CD14-positive monocyte (primary cell): Measurements from ENCODE around the gene JAML. TPM values are rescaled to one million over a fixed set of nuclear protein-coding genes. Genes with fewer than 3 reads are reported as not detected.
A peak's percentile ranks its signal among the peaks of the same experiment; 100 is the strongest.

Experiments used
- DNase-seq, 3 donors: peaks; one replicate each; pipeline ENCODE4 v3.0.0-alpha.2; 2011 to 2022
- H2AFZ ChIP-seq: 2 replicates; pipeline ENCODE4 v1.6.0; 2012; ENCODE audit warnings: mild to moderate bottlenecking, low read depth, low read length, inconsistent platforms; ENCODE audit not compliant: insufficient read depth, poor library complexity, severe bottlenecking
- H3K27ac ChIP-seq, 2 donors: 1 replicate in 1 of 2; 2 replicates in 1 of 2; pipeline ENCODE4 v1.5.1; 2012 to 2013; ENCODE audit warnings: low read length in 2 of 2, control low read depth in 1 of 2, inconsistent platforms in 1 of 2, low read depth in 1 of 2, mild to moderate bottlenecking in 1 of 2
- H3K27me3 ChIP-seq, 2 donors: one replicate each; pipeline versions ENCODE4 v1.6.0 to v1.6.1; 2011 to 2013; ENCODE audit warnings: low read length in 2 of 2; ENCODE audit not compliant: control insufficient read depth in 2 of 2, insufficient read depth in 2 of 2
- H3K36me3 ChIP-seq, 2 donors: replicated peaks in 1 of 2; 1 replicate in 1 of 2; 2 replicates in 1 of 2; pipeline versions ENCODE4 v1.5.1 to v1.6.1; 2012 to 2013; ENCODE audit warnings: low read length in 2 of 2, control low read depth in 1 of 2, inconsistent platforms in 1 of 2, mild to moderate bottlenecking in 1 of 2; ENCODE audit not compliant: insufficient read depth in 2 of 2, control insufficient read depth in 1 of 2
- H3K4me1 ChIP-seq, 2 donors: 1 replicate in 1 of 2; 2 replicates in 1 of 2; pipeline versions ENCODE4 v1.5.1 to v1.6.1; 2012 to 2013; ENCODE audit warnings: low read length in 2 of 2, control low read depth in 1 of 2, inconsistent platforms in 1 of 2, mild to moderate bottlenecking in 1 of 2, moderate library complexity in 1 of 2; ENCODE audit not compliant: insufficient read depth in 2 of 2, control insufficient read depth in 1 of 2
- H3K4me2 ChIP-seq: replicated peaks from 2 replicates; pipeline ENCODE3; 2012; ENCODE audit warnings: low read length, moderate library complexity, mild to moderate bottlenecking; ENCODE audit not compliant: poor library complexity, severe bottlenecking; ENCODE audit errors: extremely low read depth
- H3K4me3 ChIP-seq, 3 experiments: fragments of 200-600 bp in 1 of 3; sonication (generic) in 1 of 3; replicated peaks in 1 of 3; 1 replicate in 2 of 3; 2 replicates in 1 of 3; pipeline ENCODE4 v1.5.1; 2011 to 2013; ENCODE audit warnings: low read length in 3 of 3, mild to moderate bottlenecking in 3 of 3, control low read depth in 2 of 3, low read depth in 2 of 3, inconsistent platforms in 1 of 3, moderate library complexity in 1 of 3
- H3K79me2 ChIP-seq: 2 replicates; pipeline ENCODE4 v1.6.0; 2012; ENCODE audit warnings: mild to moderate bottlenecking, control low read depth, inconsistent platforms, low read length, moderate library complexity; ENCODE audit not compliant: insufficient read depth
- H3K9ac ChIP-seq: 2 replicates; pipeline ENCODE4 v1.6.0; 2017; ENCODE audit warnings: low read length, mild to moderate bottlenecking; ENCODE audit not compliant: insufficient read depth, poor library complexity, severe bottlenecking
- H3K9me3 ChIP-seq, 2 donors: replicated peaks in 1 of 2; 1 replicate in 1 of 2; 2 replicates in 1 of 2; pipeline versions ENCODE4 v1.5.1 to v1.6.1; 2012 to 2013; ENCODE audit warnings: low read length in 2 of 2, control low read depth in 1 of 2; ENCODE audit not compliant: control insufficient read depth in 1 of 2, insufficient read depth in 1 of 2
- H4K20me1 ChIP-seq: 2 replicates; pipeline ENCODE4 v1.6.0; 2012; ENCODE audit warnings: mild to moderate bottlenecking, low read length, control low read depth, moderate library complexity; ENCODE audit not compliant: insufficient read depth
- H3K27ac Mint-ChIP-seq, 7 donors: one replicate each; pipeline ENCODE4 v1.8.0; 2020; ENCODE audit warnings: mild to moderate bottlenecking in 7 of 7, mixed read lengths in 7 of 7, moderate library complexity in 6 of 7, inconsistent platforms in 2 of 7
- H3K27me3 Mint-ChIP-seq, 3 donors: one replicate each; pipeline ENCODE4 v1.8.0; 2021 to 2022; ENCODE audit warnings: low read depth in 3 of 3, mild to moderate bottlenecking in 3 of 3, mixed read lengths in 3 of 3, moderate library complexity in 3 of 3, inconsistent platforms in 1 of 3
- H3K36me3 Mint-ChIP-seq, 2 donors: one replicate each; pipeline ENCODE4 v1.8.0; 2020; ENCODE audit warnings: mixed read lengths in 2 of 2, inconsistent platforms in 1 of 2, mild to moderate bottlenecking in 1 of 2
- H3K4me1 Mint-ChIP-seq: one replicate; pipeline ENCODE4 v1.8.0; 2020; ENCODE audit warnings: mild to moderate bottlenecking, mixed read lengths
- H3K4me3 Mint-ChIP-seq, 2 donors: one replicate each; pipeline ENCODE4 v1.8.0; 2020; ENCODE audit warnings: mild to moderate bottlenecking in 2 of 2, mixed read lengths in 2 of 2, moderate library complexity in 1 of 2
- H3K9me3 Mint-ChIP-seq, 7 donors: one replicate each; pipeline ENCODE4 v1.8.0; 2020 to 2022; ENCODE audit warnings: mixed read lengths in 7 of 7, mild to moderate bottlenecking in 6 of 7, moderate library complexity in 6 of 7, inconsistent platforms in 2 of 7
- WGBS: methylation state at CpG from one replicate; pipeline ENCODE4 v1.1.5; 2013; ENCODE audit warnings: missing lambda C conversion rate; ENCODE audit not compliant: insufficient coverage; 5-methylcytosine and 5-hydroxymethylcytosine counted together
- intact Hi-C, 2 donors: fragments of 100-400 bp; cut with micrococcal nuclease; formaldehyde crosslinking; loops; one replicate each; pipeline versions ENCODE4 v1.15.0 to v1.15.1; 2023
- polyA plus RNA-seq, 3 donors: library from polyadenylated mRNA; depleted of rRNA in 1 of 3; unstranded in 2 of 3; stranded (reverse) in 1 of 3; fragments of 300-500 nt in 2 of 3; fragments of >200 nt in 1 of 3; fragmentation: Illumina TruSeq in 2 of 3; gene quantifications; 1 replicate in 2 of 3; 2 replicates in 1 of 3; pipeline ENCODE4 v1.2.3, GENCODE V29; 2012 to 2021
- TF ChIP-seq, protein P1 (sequence below): fragments of 200-600 bp; IDR thresholded peaks from one replicate; pipeline ENCODE4 v1.8.0; 2022; ENCODE audit warnings: antibody characterized with exemption, mild to moderate bottlenecking

Gene JAML
- polyA plus RNA-seq, 3 donors = 316 to 968 (median 748) TPM

DNA sequence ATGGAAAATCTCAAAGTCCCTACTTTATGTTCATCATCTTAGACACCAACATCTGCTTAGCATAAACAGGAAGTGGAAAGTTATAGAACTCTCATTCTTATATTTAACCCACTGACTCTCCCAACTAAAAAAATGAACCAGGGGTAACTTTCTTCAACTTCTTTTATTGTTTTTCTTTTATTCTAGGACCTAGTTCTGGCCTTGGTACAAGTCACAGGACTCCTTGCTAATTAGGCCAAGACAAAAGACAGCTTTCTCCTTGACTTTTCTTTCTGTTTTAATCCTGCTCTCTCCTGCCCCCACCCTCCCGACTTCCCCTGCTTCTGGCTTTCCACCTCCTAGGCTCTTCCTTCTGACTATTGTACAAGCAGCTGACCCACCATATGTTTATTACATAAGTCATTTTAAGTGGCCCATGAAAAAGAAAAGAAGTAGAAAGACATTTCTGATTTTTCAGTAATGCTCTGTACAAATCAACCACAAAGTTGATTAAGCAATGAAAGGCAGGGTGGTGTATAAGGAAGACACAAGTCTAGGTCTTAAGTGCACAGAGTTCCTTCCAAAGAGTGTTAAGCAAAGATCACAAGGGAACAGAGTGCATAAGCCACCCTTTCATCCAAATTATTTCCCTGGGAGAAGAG is 18.3 kb downstream of the JAML start:
- WGBS = no CpG with 5 or more reads among the region's 1 CpG
- intact Hi-C loops = loop anchor here in 1 of 2 donors (10.0 kb wide), 1 partner anchor 278 kb away; no protein-coding TSS in a partner anchor
- H3K36me3 ChIP-seq = peaks cover 84 to 89% of the 10 kb centered on the region in 2 donors
- Mint-ChIP-seq H3K4me3 (peak overlapping the region; percentile 0 to 51), H3K36me3 (peaks cover 36 to 37% of the 10 kb centered on the region in 2 donors), H3K27me3 (no peaks in the 10 kb centered on the region), H3K27ac (peak overlapping the region; percentile 81 to 95 (median 93)), H3K9me3 (peaks cover 0 to 2% (median 0%) of the 10 kb centered on the region in 7 donors), H3K4me1 (peaks cover 59% of the 10 kb centered on the region)
- no peak overlapping the region for H2AFZ ChIP-seq
- peak overlapping the region; percentile 42 for H3K9ac ChIP-seq
- peak overlapping the region in 1 of 3 experiments; percentile 60 for H3K4me3 ChIP-seq
- TF ChIP-seq, protein P1, sequence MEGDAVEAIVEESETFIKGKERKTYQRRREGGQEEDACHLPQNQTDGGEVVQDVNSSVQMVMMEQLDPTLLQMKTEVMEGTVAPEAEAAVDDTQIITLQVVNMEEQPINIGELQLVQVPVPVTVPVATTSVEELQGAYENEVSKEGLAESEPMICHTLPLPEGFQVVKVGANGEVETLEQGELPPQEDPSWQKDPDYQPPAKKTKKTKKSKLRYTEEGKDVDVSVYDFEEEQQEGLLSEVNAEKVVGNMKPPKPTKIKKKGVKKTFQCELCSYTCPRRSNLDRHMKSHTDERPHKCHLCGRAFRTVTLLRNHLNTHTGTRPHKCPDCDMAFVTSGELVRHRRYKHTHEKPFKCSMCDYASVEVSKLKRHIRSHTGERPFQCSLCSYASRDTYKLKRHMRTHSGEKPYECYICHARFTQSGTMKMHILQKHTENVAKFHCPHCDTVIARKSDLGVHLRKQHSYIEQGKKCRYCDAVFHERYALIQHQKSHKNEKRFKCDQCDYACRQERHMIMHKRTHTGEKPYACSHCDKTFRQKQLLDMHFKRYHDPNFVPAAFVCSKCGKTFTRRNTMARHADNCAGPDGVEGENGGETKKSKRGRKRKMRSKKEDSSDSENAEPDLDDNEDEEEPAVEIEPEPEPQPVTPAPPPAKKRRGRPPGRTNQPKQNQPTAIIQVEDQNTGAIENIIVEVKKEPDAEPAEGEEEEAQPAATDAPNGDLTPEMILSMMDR = no peak
- H3K27ac ChIP-seq = peak overlapping the region; percentile 53 to 84
- peaks cover 25% of the 10 kb centered on the region for H4K20me1 ChIP-seq
- H3K27me3 ChIP-seq = no peaks in the 10 kb centered on the region
- peak overlapping the region; percentile 65 for H3K4me2 ChIP-seq
- peaks cover 56% of the 10 kb centered on the region for H3K79me2 ChIP-seq
- H3K9me3 ChIP-seq = no peaks in the 10 kb centered on the region
- DNase-seq = peak; percentile 53 to 78 (median 53)
- H3K4me1 ChIP-seq = peaks cover 57 to 66% of the 10 kb centered on the region in 2 donors

DNA sequence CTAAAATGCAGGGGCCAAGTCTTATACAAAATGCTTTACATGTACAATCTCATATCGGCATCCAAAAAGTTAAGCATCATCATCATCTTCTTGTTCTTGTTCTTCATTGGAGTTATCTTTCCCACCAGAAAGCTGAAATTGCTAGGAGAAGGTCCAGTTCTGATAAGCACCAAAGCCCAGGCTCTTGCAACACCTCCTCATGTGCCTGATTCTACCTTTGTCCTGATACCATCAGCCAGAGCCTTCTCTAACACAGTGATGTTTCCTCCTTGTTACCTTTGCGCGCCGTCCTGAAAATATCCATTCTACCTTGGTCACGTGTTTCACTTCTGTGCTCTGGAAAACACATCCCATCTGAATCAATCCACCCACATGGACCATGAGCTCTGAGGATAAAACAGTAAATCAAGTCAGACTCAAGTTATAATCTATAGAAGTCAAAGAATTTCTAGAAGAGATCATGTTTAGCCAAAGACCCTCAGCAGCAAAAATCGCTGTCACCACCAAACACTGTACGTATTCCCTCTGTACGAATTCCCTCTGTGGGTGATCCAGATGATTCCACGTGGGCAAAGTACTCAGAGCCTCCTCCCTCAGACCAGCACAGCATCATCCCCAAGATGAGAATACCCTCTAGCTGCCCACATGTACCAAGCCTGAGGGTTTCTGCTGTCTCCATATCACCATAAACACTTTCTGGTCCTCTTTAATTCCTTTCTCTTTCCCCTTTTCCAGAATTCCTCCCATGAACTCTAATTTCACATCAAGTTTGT is 19.0 kb downstream of the JAML start:
- H3K79me2 ChIP-seq = peaks cover 51% of the 10 kb centered on the region
- DNase-seq = no peak
- no peak overlapping the region for H2AFZ ChIP-seq
- peak overlapping the region; percentile 65 for H3K4me2 ChIP-seq
- H4K20me1 ChIP-seq = peaks cover 32% of the 10 kb centered on the region
- WGBS = 97% methylated on average over 4 of the region's 9 CpGs
- peaks cover 55 to 59% of the 10 kb centered on the region in 2 donors for H3K4me1 ChIP-seq
- H3K27me3 ChIP-seq = no peaks in the 10 kb centered on the region
- H3K4me3 Mint-ChIP-seq = peak overlapping the region in 1 of 2 donors; percentile 51
- H3K4me3 ChIP-seq = peak overlapping the region in 1 of 3 experiments; percentile 60
- H3K36me3 ChIP-seq = peaks cover 84 to 89% of the 10 kb centered on the region in 2 donors
- H3K4me1 Mint-ChIP-seq = peaks cover 53% of the 10 kb centered on the region
- peaks cover 29 to 30% of the 10 kb centered on the region in 2 donors for H3K36me3 Mint-ChIP-seq
- peaks cover 0 to 2% (median 0%) of the 10 kb centered on the region in 7 donors for H3K9me3 Mint-ChIP-seq
- H3K9me3 ChIP-seq = no peaks in the 10 kb centered on the region
- H3K27ac Mint-ChIP-seq = peak overlapping the region; percentile 81 to 95 (median 93)
- H3K27me3 Mint-ChIP-seq = no peaks in the 10 kb centered on the region
- TF ChIP-seq, protein P1 = no peak
- peak overlapping the region; percentile 19 for H3K9ac ChIP-seq
- H3K27ac ChIP-seq = peak overlapping the region; percentile 53 to 84
- intact Hi-C loops = loop anchor here in 1 of 2 donors (10.0 kb wide), 1 partner anchor 279 kb away; no protein-coding TSS in a partner anchor
